Measurements from ENCODE around the gene SPATA2L. TPM values are rescaled to one million over a fixed set of nuclear protein-coding genes. Genes with fewer than 3 reads are reported as not detected.

The SPATA2L gene
- total RNA-seq, 1 experiment from 2014 or later, result 12.2 TPM

DNA sequence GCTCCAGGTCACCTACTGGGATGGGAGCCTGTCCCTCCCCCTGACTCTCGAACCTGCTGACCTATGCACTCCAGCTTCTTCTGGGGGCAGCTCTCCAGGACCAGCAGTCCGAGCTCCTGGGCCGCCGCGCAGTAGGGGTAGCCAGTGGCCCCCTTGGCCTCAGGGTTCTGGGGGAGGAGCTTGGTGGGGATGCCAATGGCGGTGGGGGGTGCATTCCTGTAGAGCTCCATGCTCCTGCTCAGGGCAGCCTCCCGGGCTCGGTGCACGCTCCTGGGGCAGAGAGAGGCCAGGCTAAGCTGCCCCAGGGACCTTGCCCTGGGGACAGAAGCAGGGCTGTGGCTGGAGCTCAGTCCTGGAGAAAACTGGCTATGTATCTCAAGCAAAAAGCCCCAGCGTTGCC, 7.7 kb upstream of the SPATA2L start:
- no peaks in the 10 kb centered on the region for H4K20me1 ChIP-seq (ENCODE audit: low read length)
- H2AFZ ChIP-seq (ENCODE audit: low read length), result no peak overlapping the region
- H3K9me3 ChIP-seq (ENCODE audit: low read length), result no peaks in the 10 kb centered on the region
- no peaks in the 10 kb centered on the region for H3K4me1 ChIP-seq (ENCODE audit: insufficient read depth, low read length)
- peaks cover 19% of the 10 kb centered on the region for H3K79me2 ChIP-seq (ENCODE audit: low read length)
- ChIA-PET CTCF (no interaction called here), POLR2A (ENCODE audit: unreplicated experiment) (interaction anchor here (0.6 kb wide), 1 partner anchor 38 kb away, joined by 5 read pairs; no protein-coding TSS in a partner anchor)
- H3K9me2 ChIP-seq (replicated peaks; ENCODE audit: low read length), result no peaks in the 10 kb centered on the region
- ATAC-seq (no peak), DNase-seq (no peak)
- H3K36me3 ChIP-seq (ENCODE audit: low read depth, low read length), result no peaks in the 10 kb centered on the region
- no peak for TF ChIP-seq EZH2phosphoT487 (IDR thresholded peaks at IDR 0.05; ENCODE audit: borderline replicate concordance, low read length)
- no peak for TF ChIP-seq CTCF (conservative IDR thresholded peaks at IDR 0.05; ENCODE audit: low read depth, low read length)
- TF ChIP-seq EZH2 (IDR thresholded peaks at IDR 0.05; ENCODE audit: low read length, unreplicated experiment), result no peak
- H3K9ac ChIP-seq (ENCODE audit: low read length), result no peak overlapping the region
- H3K4me3 ChIP-seq (ENCODE audit: low read length), result no peak overlapping the region
- H3F3A ChIP-seq (ENCODE audit: low read length, unreplicated experiment), result no peaks in the 10 kb centered on the region
- H3K27me3 ChIP-seq (ENCODE audit: low read length), result no peaks in the 10 kb centered on the region
- BruUV-seq (replicated peaks), result no TSS peak
- no peak overlapping the region for H3K4me2 ChIP-seq (ENCODE audit: low read length)
- intact Hi-C loops (cut with micrococcal nuclease), result loop anchor here (10.0 kb wide), 1 partner anchor 106 kb away; the partner anchor contains the start of gene FANCA
- no peak overlapping the region for H3K27ac ChIP-seq (ENCODE audit: low read length)

DNA sequence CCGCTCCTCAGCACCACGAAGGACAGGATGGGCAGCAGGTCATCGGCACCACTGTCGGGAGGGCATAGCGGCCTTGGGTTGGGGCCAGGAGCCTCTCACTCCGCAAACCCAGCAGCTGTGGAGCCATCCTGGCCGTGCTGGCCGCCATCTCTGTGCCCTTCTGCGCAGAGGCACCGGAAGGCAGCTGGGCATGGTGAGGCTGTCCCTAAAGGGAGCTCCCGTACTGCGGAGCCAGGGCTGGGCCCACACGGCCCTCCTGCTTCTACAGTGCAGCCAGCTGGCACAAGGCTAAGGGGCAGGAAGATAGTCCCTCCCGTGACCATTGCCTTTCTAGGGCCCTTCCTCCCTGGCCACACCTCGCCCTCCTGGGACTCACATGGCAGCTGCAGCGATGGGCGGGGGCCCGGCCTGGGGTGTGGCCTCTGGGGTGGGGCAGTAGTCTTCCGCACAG, 7.0 kb upstream of the SPATA2L start:
- no peaks in the 10 kb centered on the region for H3K9me2 ChIP-seq (replicated peaks; ENCODE audit: low read length)
- intact Hi-C loops (cut with micrococcal nuclease), result loop anchor here (10.0 kb wide), 1 partner anchor 106 kb away; the partner anchor contains the start of gene FANCA

More for the DNA sequence above, 7.0 kb upstream of the SPATA2L start:
- Histone ChIP-seq H3K4me3 (ENCODE audit: low read length) (no peak overlapping the region), H2AFZ (ENCODE audit: low read length) (no peak overlapping the region), H3F3A (ENCODE audit: low read length, unreplicated experiment) (no peaks in the 10 kb centered on the region), H3K4me2 (ENCODE audit: low read length) (no peak overlapping the region), H3K27ac (ENCODE audit: low read length) (no peak overlapping the region), H3K9ac (ENCODE audit: low read length) (no peak overlapping the region), H3K4me1 (ENCODE audit: insufficient read depth, low read length) (no peaks in the 10 kb centered on the region), H3K9me3 (ENCODE audit: low read length) (no peaks in the 10 kb centered on the region), H4K20me1 (ENCODE audit: low read length) (no peaks in the 10 kb centered on the region), H3K27me3 (ENCODE audit: low read length) (no peaks in the 10 kb centered on the region), H3K36me3 (ENCODE audit: low read depth, low read length) (no peaks in the 10 kb centered on the region), H3K79me2 (ENCODE audit: low read length) (peaks cover 16% of the 10 kb centered on the region)
- ChIA-PET POLR2A (ENCODE audit: unreplicated experiment) (no interaction called here), CTCF (no interaction called here)
- no peak for ATAC-seq
- BruUV-seq (replicated peaks), result no TSS peak
- TF ChIP-seq CTCF (conservative IDR thresholded peaks at IDR 0.05; ENCODE audit: low read depth, low read length) (no peak), EZH2 (IDR thresholded peaks at IDR 0.05; ENCODE audit: low read length, unreplicated experiment) (no peak), EZH2phosphoT487 (IDR thresholded peaks at IDR 0.05; ENCODE audit: borderline replicate concordance, low read length) (no peak)
- DNase-seq, result no peak
